ENCODE measurements around the gene PCDHA1.
A peak's percentile ranks its signal among the peaks of the same experiment; 100 is the strongest.
"Not testable (repeated sequence)": the region's sequence is repeated elsewhere in the genome, so short reads cannot be mapped to it uniquely, and the experiment has no call there.

The PCDHA1 gene

DNA sequence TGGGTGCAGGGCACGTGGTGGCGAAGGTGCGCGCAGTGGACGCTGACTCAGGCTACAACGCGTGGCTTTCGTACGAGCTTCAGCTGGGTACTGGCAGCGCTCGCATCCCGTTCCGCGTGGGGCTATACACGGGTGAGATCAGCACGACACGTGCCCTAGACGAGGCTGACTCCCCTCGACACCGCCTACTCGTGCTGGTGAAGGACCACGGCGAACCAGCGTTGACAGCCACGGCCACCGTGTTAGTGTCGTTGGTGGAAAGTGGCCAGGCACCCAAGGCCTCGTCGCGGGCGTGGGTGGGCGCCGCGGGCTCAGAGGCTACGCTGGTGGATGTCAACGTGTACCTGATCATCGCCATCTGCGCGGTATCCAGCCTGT, 10.8 kb downstream of the PCDHA1 start:
- H3K27me3 Mint-ChIP-seq (ENCODE audit: low read depth), result no peaks in the 10 kb centered on the region
- H3K36me3 Mint-ChIP-seq (ENCODE audit: low read depth), result peaks cover 55% of the 10 kb centered on the region
- peaks cover 49% of the 10 kb centered on the region for H3K9me3 Mint-ChIP-seq
- no peaks in the 10 kb centered on the region for H3K4me1 Mint-ChIP-seq
- H3K27ac Mint-ChIP-seq, result no peak overlapping the region
- H3K4me3 Mint-ChIP-seq, result no peak overlapping the region
- TF ChIP-seq, protein P1, sequence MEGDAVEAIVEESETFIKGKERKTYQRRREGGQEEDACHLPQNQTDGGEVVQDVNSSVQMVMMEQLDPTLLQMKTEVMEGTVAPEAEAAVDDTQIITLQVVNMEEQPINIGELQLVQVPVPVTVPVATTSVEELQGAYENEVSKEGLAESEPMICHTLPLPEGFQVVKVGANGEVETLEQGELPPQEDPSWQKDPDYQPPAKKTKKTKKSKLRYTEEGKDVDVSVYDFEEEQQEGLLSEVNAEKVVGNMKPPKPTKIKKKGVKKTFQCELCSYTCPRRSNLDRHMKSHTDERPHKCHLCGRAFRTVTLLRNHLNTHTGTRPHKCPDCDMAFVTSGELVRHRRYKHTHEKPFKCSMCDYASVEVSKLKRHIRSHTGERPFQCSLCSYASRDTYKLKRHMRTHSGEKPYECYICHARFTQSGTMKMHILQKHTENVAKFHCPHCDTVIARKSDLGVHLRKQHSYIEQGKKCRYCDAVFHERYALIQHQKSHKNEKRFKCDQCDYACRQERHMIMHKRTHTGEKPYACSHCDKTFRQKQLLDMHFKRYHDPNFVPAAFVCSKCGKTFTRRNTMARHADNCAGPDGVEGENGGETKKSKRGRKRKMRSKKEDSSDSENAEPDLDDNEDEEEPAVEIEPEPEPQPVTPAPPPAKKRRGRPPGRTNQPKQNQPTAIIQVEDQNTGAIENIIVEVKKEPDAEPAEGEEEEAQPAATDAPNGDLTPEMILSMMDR (IDR thresholded peaks at IDR 0.05; ENCODE audit: unreplicated experiment in 3 of 3), result no peak

DNA sequence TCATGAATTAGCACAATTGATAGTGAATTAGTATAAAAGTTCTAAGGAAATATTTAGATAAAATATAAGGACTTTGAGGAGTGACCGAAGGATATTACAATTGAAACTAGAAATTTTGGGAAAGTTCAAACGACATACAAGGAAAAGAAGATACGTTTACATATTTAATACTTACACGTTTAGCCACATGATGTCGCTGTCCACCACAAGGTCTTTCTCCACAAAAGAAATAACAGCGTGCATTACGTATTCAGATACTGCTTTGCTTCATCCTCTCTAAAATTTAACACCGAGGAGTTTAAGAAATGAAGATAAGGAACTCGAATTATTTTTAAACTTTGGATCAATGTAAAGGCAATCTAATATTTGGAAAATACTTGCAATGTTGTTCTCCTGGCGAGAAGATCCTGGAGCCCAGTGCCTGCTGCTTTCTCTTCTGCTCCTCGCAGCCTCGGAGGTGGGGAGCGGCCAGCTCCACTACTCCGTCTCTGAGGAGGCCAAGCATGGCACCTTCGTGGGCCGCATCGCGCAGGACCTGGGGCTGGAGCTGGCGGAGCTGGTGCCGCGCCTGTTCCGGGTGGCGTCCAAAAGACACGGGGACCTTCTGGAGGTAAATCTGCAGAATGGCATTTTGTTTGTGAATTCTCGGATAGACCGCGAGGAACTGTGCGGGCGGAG, 15.0 kb downstream of the PCDHA1 start, which contains the start of gene PCDHA3:
Gene PCDHA3 (plus strand): TSS at position 242 of the 678 bp plus-strand sequence.
- Mint-ChIP-seq H3K4me1 (no peaks in the 10 kb centered on the region), H3K36me3 (ENCODE audit: low read depth) (peaks cover 64% of the 10 kb centered on the region), H3K27ac (no peak within 1 kb of the TSS), H3K9me3 (peaks cover 33% of the 10 kb centered on the region), H3K4me3 (no peak within 1 kb of the TSS), H3K27me3 (ENCODE audit: low read depth) (no peaks in the 10 kb centered on the region)
- TF ChIP-seq, protein P1 (IDR thresholded peaks at IDR 0.05; ENCODE audit: unreplicated experiment in 3 of 3), result no peak

DNA sequence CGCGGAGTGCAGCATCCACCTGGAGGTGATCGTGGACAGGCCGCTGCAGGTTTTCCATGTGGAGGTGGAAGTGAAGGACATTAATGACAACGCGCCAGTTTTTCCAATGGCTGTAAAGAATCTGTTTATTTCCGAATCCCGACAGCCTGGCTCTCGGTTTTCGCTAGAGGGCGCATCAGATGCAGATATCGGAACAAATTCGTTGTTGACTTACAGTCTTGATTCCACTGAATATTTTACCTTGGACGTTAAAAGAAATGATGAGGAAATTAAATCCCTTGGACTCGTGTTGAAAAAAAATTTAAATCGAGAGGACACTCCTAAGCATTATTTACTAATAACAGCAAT, 15.5 kb downstream of the PCDHA1 start:
- no peaks in the 10 kb centered on the region for H3K27me3 Mint-ChIP-seq (ENCODE audit: low read depth)
- H3K27ac Mint-ChIP-seq, result no peak overlapping the region
- TF ChIP-seq, protein P1 (IDR thresholded peaks at IDR 0.05; ENCODE audit: unreplicated experiment in 3 of 3), result no peak
- H3K4me3 Mint-ChIP-seq, result no peak overlapping the region
- no peaks in the 10 kb centered on the region for H3K4me1 Mint-ChIP-seq
- peaks cover 32% of the 10 kb centered on the region for H3K9me3 Mint-ChIP-seq
- H3K36me3 Mint-ChIP-seq (ENCODE audit: low read depth), result peaks cover 65% of the 10 kb centered on the region

DNA sequence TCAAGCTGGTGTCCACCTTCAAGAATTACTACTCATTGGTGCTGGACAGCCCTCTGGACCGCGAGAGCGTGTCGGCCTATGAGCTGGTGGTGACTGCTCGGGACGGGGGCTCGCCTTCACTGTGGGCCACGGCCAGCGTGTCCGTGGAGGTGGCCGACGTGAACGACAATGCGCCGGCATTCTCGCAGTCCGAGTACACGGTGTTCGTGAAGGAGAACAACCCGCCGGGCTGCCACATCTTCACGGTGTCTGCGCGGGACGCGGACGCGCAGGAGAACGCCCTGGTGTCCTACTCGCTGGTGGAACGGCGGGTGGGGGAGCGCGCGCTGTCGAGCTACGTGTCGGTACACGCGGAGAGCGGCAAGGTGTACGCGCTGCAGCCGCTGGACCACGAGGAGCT, 16.4 kb downstream of the PCDHA1 start:
- H3K27me3 Mint-ChIP-seq (ENCODE audit: low read depth); H3K4me3 Mint-ChIP-seq; H3K4me1 Mint-ChIP-seq; H3K27ac Mint-ChIP-seq: not testable (repeated sequence)
- Mint-ChIP-seq H3K9me3 (peaks cover 34% of the 10 kb centered on the region), H3K36me3 (ENCODE audit: low read depth) (peaks cover 68% of the 10 kb centered on the region)

DNA sequence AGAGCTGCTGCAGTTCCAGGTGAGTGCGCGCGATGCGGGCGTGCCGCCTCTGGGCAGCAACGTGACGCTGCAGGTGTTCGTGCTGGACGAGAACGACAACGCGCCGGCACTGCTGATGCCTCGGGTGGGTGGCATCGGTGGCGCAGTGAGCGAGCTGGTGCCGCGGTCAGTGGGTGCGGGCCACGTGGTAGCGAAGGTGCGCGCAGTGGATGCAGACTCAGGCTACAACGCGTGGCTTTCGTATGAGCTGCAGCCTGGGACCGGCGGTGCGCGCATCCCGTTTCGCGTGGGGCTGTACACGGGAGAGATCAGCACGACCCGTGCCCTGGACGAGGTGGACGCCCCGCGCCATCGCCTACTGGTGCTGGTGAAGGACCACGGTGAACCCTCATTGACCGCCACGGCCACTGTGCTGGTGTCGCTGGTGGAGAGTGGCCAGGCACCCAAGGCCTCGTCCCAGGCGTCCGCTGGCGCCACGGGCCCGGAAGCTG, 16.9 kb downstream of the PCDHA1 start:
- Mint-ChIP-seq H3K9me3 (peaks cover 37% of the 10 kb centered on the region), H3K4me1 (peaks cover 9% of the 10 kb centered on the region), H3K36me3 (ENCODE audit: low read depth) (peaks cover 71% of the 10 kb centered on the region), H3K4me3 (no peak overlapping the region), H3K27me3 (ENCODE audit: low read depth) (no peaks in the 10 kb centered on the region), H3K27ac (no peak overlapping the region)
- TF ChIP-seq, protein P1 (IDR thresholded peaks at IDR 0.05; ENCODE audit: unreplicated experiment in 3 of 3), result no peak

DNA sequence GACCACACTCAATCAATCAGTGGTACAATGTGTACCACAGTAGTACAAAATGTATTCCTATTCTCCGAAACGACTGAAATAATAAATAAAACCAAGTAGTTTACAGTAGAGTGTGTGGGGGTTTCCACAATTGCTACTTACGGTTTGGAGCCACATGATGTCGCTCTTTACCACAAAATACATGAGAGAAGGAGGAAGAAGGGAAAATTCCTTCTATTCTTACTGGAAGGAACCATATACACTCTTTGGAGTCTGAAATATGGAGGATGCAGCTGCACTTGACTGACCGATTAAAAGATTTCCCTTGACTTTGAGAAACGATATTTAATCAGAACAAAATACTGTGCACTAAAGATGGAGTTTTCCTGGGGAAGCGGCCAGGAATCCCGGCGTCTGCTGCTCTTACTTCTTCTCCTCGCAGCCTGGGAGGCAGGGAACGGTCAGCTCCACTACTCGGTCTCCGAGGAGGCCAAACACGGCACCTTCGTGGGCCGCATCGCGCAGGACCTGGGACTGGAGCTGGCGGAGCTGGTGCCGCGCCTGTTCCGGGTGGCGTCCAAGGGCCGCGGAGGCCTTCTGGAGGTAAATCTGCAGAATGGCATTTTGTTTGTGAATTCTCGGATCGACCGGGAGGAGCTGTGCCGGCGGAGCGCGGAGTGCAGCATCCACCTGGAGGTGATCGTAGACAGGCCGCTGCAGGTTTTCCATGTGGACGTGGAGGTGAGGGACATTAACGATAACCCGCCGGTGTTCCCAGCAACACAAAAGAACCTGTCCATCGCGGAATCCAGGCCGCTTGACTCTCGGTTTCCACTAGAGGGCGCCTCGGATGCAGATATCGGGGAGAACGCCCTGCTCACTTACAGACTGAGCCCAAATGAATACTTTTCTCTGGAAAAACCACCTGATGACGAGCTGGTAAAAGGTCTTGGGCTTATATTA, 21.2 kb downstream of the PCDHA1 start, which contains the start of gene PCDHA4:
Gene PCDHA4 (plus strand): TSS at position 235 of the 942 bp plus-strand sequence.
- peak within 1 kb of the TSS; percentile 87 to 96 (median 90) for H3K27ac Mint-ChIP-seq
- H3K4me1 Mint-ChIP-seq, result peaks cover 11% of the 10 kb centered on the region
- H3K9me3 Mint-ChIP-seq, result peaks cover 53% of the 10 kb centered on the region
- no peaks in the 10 kb centered on the region for H3K27me3 Mint-ChIP-seq (ENCODE audit: low read depth)
- TF ChIP-seq, protein P1 (IDR thresholded peaks at IDR 0.05; ENCODE audit: unreplicated experiment in 3 of 3), result peak; percentile 45 to 53 (median 52)
- H3K36me3 Mint-ChIP-seq (ENCODE audit: low read depth), result peaks cover 78% of the 10 kb centered on the region
- H3K4me3 Mint-ChIP-seq, result peak within 1 kb of the TSS; percentile 91 to 95 (median 95)

DNA sequence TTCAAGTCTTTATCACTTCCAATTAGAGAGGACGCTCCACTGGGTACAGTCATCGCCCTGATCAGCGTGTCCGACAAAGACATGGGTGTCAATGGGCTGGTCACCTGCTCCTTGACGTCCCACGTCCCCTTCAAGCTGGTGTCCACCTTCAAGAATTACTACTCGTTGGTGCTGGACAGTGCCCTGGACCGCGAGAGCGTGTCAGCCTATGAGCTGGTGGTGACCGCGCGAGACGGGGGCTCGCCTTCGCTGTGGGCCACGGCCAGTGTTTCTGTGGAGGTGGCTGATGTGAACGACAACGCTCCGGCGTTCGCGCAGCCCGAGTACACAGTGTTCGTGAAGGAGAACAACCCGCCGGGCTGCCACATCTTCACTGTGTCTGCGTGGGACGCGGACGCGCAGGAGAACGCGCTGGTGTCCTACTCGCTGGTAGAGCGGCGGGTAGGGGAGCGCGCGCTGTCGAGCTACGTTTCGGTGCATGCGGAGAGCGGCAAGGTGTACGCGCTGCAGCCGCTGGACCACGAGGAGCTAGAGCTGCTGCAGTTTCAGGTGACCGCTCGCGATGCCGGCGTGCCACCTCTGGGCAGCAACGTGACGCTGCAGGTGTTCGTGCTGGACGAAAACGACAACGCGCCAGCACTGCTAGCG, 22.4 kb downstream of the PCDHA1 start:
- peaks cover 11% of the 10 kb centered on the region for H3K4me1 Mint-ChIP-seq
- H3K36me3 Mint-ChIP-seq (ENCODE audit: low read depth), result peaks cover 84% of the 10 kb centered on the region
- H3K4me3 Mint-ChIP-seq, result peak overlapping the region; percentile 91 to 95 (median 95)
- H3K9me3 Mint-ChIP-seq, result peaks cover 63% of the 10 kb centered on the region
- not testable (repeated sequence) for H3K27ac Mint-ChIP-seq; H3K27me3 Mint-ChIP-seq (ENCODE audit: low read depth)

Data from nephron (organoid).